Measurements from ENCODE around the gene SLC25A48.

GRCh38 chr5:135883026-135883425, 48.6 kb downstream of the SLC25A48 start:
- TF ChIP-seq, protein P1, sequence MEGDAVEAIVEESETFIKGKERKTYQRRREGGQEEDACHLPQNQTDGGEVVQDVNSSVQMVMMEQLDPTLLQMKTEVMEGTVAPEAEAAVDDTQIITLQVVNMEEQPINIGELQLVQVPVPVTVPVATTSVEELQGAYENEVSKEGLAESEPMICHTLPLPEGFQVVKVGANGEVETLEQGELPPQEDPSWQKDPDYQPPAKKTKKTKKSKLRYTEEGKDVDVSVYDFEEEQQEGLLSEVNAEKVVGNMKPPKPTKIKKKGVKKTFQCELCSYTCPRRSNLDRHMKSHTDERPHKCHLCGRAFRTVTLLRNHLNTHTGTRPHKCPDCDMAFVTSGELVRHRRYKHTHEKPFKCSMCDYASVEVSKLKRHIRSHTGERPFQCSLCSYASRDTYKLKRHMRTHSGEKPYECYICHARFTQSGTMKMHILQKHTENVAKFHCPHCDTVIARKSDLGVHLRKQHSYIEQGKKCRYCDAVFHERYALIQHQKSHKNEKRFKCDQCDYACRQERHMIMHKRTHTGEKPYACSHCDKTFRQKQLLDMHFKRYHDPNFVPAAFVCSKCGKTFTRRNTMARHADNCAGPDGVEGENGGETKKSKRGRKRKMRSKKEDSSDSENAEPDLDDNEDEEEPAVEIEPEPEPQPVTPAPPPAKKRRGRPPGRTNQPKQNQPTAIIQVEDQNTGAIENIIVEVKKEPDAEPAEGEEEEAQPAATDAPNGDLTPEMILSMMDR (IDR thresholded peaks at IDR 0.05), result no peak
- TF ChIP-seq POLR2AphosphoS5 (IDR thresholded peaks at IDR 0.05; ENCODE audit: low read depth, low read length) (no peak), SIN3A (IDR thresholded peaks at IDR 0.05; ENCODE audit: borderline replicate concordance, insufficient read depth, low read depth, low read length) (no peak)
